SHP77 (cell line): ENCODE measurements around the gene PPP1R37.

Source experiments
- DNase-seq, 2 experiments: peaks; one replicate each; lab custom pipeline; 2025; lab: John Stamatoyannopoulos, UW

PPP1R37 gene

GRCh38 chr19:45070861-45071544, 22.0 kb upstream of the PPP1R37 start:
- no peak for DNase-seq

- no peak for DNase-seq
Measured at GRCh38 chr19:45071545-45071938, 21.4 kb upstream of the PPP1R37 start.

DNA sequence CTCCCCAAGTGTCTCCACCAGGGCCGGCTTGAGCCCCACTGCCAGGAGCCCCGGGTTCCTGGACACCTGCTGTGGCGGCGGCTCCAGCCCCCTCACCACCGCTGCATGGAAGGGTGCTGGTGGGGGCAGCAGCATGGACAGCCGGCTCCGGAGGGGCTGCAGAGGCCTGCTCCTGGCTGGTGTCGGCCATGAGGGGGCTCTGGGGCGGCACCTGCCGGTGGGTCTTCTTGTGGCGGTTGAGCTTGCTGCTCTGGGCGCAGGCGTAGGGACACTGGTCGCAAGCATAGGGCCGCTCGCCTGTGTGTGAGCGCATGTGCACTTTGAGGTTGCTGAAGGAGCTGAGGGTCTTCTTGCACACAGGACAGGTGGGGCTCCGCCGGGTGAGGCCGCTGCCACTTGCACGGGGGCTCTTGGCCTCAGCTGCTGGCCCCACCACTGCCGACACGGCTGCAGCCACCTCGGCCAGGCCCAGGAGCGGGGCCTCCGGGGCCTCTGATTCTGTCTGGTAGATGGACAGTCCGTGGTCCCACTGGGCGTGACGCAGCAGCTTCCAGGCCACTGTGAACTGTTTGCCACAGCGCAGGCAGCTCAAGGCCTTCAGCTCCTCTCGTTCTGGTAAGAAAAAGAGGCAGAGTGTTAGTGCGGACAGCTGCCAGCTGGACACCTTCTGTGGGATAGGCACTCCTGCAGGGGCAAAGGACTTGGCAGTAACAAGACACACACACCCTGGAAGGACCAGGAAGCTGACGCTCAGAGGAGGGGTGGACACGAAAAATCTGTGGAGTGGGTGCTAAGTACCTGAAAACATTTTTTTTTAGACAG, 20.8 kb upstream of the PPP1R37 start:
- no peak for DNase-seq

- no peak for DNase-seq
Measured at GRCh38 chr19:45074744-45075300, 18.2 kb upstream of the PPP1R37 start.

GRCh38 chr19:45075301-45076028, 17.5 kb upstream of the PPP1R37 start:
- peak; percentile 30 to 38 for DNase-seq

DNA sequence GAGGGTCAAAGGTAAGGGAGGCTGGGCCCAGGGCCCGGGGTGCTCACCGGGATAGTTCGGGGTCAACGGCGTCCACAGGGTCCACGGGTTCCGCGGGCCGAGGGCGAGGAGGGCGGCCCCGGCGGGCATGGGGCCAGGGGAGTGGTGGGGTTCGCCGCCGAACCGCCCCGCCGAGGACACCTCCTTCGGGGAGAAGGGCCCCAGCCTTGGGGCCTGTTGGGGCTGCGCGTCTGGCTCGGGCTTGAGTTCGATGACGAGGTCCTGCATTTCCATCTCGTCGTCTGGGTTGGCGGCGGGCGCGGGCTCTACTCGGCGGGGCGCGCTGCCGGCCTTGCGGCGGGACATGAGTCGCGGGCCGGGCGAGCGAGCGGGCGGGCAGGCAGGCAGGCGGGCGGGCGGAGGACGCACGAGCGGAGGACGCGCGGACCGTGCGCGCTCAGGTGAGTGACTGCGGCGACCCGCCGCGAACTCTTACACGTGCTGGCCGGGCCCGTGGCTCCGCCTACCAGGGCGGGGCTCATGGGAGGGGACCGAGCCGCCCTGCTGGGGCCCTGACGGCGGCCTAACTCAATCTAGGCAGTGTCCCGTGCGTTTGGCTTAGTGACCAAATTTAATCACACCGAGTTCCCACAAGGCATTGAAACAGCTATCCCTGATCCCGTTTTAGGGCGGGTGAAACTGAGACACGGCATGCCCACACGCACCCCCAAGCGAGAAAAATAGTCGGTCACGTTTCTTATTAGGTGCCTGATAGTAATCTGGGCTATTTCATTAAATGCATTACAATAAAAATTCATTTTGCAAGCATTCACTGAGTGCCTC, 16.7 kb upstream of the PPP1R37 start, which contains the start of gene ZNF296:
Gene ZNF296 (minus strand): TSS at position 450 of the 822 bp plus-strand sequence. CDS start 105 bp downstream, at position 345.
- DNase-seq: peak; percentile 61 to 80

DNA sequence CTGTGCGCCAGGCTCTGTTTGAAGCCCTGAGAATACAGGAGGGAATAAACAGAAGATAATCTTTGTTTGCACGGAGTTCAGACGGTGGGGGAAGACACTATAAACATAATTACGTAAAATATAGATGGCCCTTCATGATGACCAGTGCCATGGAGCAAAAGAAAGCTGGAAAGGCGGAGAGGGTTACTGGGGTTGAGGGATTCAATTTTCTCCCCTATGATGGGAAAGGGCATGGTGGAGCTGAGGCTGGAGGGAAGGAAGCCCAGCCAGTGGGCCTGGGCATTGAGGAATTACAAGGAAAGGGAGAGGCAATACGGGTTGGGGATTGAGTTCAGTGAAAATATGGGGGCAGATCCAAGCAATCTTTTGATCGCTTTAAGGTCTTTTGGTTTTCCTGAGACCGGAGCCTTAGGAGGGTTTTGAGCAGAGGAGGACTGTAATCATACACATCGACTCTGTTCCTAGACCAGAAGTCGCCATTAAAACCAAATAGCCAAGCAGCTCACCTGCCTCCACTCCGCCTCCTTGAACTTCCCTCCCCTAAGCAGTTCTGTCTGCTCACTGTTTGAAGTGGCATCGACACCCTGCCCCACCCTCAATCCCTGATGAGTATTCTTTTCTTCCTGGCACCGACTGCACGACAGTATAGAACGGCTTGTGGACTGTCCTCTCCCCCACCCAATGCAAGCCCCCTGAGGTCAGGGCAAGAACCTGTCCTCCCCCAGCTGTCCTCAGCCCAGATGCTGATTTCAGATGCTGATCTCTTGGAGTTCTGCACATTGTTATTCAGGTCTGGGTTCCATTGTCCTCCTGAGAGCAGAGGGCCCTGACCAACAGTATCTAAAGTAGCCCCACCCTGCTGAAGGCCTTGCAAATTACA, 15.9 kb upstream of the PPP1R37 start:
- DNase-seq: peak in 1 of 2 experiments; percentile 3

DNA sequence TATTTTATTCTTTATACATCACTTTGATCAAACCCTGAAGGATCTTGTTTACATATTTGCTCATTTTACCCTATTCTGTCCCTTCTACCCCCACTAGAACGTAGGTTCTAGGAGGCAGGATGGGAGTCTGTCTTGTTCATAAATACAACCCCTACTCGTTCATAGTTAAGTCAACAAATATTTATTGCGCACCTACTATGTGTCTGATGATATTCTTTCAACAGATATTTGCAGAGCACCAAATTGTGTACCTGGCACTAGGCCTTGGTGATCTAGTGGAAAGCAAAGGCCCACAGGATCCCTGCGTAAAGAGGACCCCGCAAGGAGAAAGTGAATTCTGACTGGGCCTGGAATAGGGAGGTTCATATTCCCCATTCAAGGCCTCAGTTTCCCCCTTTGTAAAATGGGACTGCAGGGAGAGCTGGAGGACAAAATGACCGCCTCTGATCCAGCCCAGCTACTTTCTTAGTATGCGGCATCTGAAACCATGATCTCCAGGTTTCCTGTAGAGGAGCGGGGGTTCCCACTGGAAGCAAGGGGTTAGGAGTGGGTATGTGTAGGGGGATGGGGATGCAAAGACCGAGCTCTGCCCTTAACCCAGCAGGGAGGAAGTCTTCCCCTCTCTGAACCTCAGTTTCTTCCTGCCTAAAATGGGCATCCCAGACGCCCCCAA, 14.5 kb upstream of the PPP1R37 start:
- DNase-seq: no peak

GRCh38 chr19:45079063-45079910, 13.7 kb upstream of the PPP1R37 start, which contains the start of gene GEMIN7:
Gene GEMIN7, plus strand, starts transcription at chr19:45079260. Its CDS starts 10,855 bp downstream, at chr19:45090115.
- peak; percentile 38 to 61 for DNase-seq

DNA sequence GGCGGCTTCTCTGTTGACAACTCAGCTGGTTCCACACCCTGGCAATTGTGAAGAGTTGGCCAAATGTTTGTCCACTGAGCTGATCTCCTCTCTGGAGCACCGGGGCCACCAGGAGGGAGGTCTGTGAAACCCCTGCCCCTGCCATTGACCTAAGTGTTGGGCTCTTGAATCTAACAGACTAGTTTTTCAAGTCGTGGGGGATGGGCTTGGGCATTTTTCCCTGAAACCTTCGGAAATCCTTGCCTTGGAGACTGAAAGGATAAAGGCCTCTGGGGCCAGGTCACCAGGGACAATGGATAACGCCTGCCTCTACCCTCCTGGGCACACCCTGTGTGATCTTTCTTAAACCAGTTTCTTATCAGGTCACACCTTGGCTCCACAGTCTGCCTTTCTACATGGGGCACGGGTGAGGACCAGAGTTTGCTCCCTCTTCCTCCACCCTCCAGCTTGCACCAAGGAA, 13.0 kb upstream of the PPP1R37 start:
- DNase-seq: no peak

DNA sequence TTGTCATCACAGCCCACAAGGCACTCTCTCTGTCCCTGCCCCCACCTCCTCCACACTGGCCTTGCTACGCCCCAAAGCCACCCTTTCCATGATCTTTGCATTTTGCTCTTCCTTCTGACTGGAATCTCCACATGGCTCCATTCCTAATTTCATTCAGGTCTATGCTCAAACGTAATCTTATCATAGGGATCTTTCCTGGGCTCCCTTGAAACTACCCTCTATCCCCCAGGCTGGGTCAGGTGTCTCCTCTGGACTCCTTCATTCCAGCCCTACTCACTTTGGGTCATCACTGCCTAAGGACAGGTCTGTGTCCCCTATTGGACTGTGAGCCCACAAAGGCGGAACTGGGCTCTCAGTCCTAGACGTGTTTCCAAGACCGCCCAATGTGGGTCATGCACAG, 10.8 kb upstream of the PPP1R37 start:
- DNase-seq: no peak

DNA sequence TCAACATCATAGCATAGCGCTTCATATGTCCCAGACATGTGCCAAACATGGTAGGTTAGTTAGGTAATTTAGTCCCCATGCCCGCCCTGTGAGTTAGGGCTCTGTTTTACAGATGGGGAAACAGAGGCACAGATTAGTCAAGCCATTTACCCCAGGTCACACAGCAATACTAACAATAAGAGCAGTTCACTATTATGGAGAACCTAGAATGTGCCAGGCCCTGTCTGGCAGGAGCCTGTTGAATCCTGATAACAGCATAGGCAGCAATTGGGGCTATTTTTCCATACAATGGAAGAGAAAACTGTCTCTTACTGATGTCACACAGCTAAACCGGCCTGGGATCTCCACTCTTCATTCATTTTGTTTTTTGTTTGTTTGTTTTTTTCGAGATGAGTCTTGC, 6.5 kb upstream of the PPP1R37 start:
- DNase-seq: no peak

GRCh38 chr19:45087531-45087930, 5.4 kb upstream of the PPP1R37 start:
- no peak for DNase-seq

GRCh38 chr19:45090034-45090433, 2.9 kb upstream of the PPP1R37 start:
- no peak for DNase-seq

DNA sequence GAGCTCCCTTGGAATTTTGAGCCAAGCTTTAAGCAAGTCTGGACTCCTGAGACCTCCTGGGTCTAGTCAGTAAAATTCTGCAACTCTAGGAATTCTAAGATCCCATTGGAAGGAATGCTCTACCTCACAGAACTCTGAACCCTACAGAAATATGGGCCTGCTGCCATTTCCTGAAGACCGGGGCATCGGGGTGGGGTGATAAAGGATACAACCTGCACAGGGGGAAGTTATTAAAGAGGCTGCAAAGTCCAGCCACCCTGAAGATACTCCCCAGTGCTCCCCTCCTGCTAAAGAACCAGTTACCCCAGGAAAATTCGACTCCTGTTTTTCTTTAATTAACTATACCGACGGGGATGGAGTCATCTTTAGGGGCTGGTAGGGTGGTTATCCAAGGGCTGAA, 2.4 kb upstream of the PPP1R37 start:
- no peak for DNase-seq

GRCh38 chr19:45091031-45091923, 1.7 kb upstream of the PPP1R37 start:
- DNase-seq: peak; percentile 96

- DNase-seq: no peak
Measured at GRCh38 chr19:45094137-45094536, 1.2 kb downstream of the PPP1R37 start.

- no peak for DNase-seq
Measured at GRCh38 chr19:45094707-45095106, 1.7 kb downstream of the PPP1R37 start.
